Fibroblast of skin of left biceps (primary cell): ENCODE data around the gene SYTL5.

Experiments used
- DNase-seq, 2 experiments: peaks; one replicate each; pipeline ENCODE4 v3.0.0-alpha.2; 2013; ENCODE audit warnings: low read depth in 2 of 2

Gene SYTL5

GRCh38 chrX:38028300-38028699, 21.9 kb downstream of the SYTL5 start:
- DNase-seq: no peak

GRCh38 chrX:38036466-38036865, 30.1 kb downstream of the SYTL5 start:
- DNase-seq: no peak

GRCh38 chrX:38038501-38038900, 32.1 kb downstream of the SYTL5 start:
- DNase-seq: no peak

GRCh38 chrX:38041237-38041636, 34.9 kb downstream of the SYTL5 start:
- no peak for DNase-seq

- DNase-seq: no peak
Measured at GRCh38 chrX:38044701-38045100, 38.3 kb downstream of the SYTL5 start.

- DNase-seq: no peak
Measured at GRCh38 chrX:38045538-38046096, 39.3 kb downstream of the SYTL5 start.

- no peak for DNase-seq
Measured at GRCh38 chrX:38048886-38049285, 42.5 kb downstream of the SYTL5 start.

- no peak for DNase-seq
Measured at GRCh38 chrX:38050806-38051205, 44.5 kb downstream of the SYTL5 start.

- peak; percentile 40 to 44 for DNase-seq
Measured at GRCh38 chrX:38052096-38052495, 45.7 kb downstream of the SYTL5 start.

- peak; percentile 5 to 12 for DNase-seq
Measured at GRCh38 chrX:38055170-38055847, 49.0 kb downstream of the SYTL5 start.

- DNase-seq: no peak
Measured at GRCh38 chrX:38060331-38060878, 54.1 kb downstream of the SYTL5 start.

GRCh38 chrX:38061335-38061734, 55.0 kb downstream of the SYTL5 start:
- no peak for DNase-seq

- no peak for DNase-seq
Measured at GRCh38 chrX:38066934-38067333, 60.6 kb downstream of the SYTL5 start.

GRCh38 chrX:38069273-38069672, 62.9 kb downstream of the SYTL5 start:
- no peak for DNase-seq

GRCh38 chrX:38069991-38070390, 63.6 kb downstream of the SYTL5 start:
- no peak for DNase-seq

GRCh38 chrX:38079463-38079862, 73.1 kb downstream of the SYTL5 start:
- no peak for DNase-seq

- DNase-seq: no peak
Measured at GRCh38 chrX:38080808-38081207, 74.5 kb downstream of the SYTL5 start.

GRCh38 chrX:38081909-38082308, 75.6 kb downstream of the SYTL5 start:
- no peak for DNase-seq

GRCh38 chrX:38082309-38082708, 76.0 kb downstream of the SYTL5 start:
- no peak for DNase-seq

GRCh38 chrX:38085813-38086212, 79.5 kb downstream of the SYTL5 start:
- DNase-seq: no peak

GRCh38 chrX:38086451-38087215, 80.3 kb downstream of the SYTL5 start:
- no peak for DNase-seq

GRCh38 chrX:38087594-38087993, 81.2 kb downstream of the SYTL5 start:
- no peak for DNase-seq
